GM12878 (cell line): ENCODE results near the gene CNIH1. TPM values are rescaled to one million over a fixed set of nuclear protein-coding genes. Genes with fewer than 3 reads are reported as not detected.

Source experiments
- ATAC-seq: fragments of 200-7000 bp; cut with Tn5 transposase; 3 replicates; pipeline ENCODE4 v1.9.1; 2020; ENCODE audit warnings: mild to moderate bottlenecking, moderate library complexity
- BruUV-seq: library from RNA; stranded (reverse); fragments of 400-500 nt; replicated peaks from 2 replicates; lab custom pipeline; 2021; lab: Mats Ljungman, UMichigan
- CTCF ChIA-PET: fragments of 300-600 bp; sonication (Branson Sonifier 250); formaldehyde crosslinking; extraction: SDS; loops from one replicate; lab custom pipeline; 2021; ENCODE audit warnings: inconsistent platforms; lab: Yijun Ruan, JAX
- POLR2A ChIA-PET: fragments of 350-600 bp; formaldehyde crosslinking; extraction: SDS; loops from one replicate; lab custom pipeline; 2021; ENCODE audit warnings: inconsistent platforms; lab: Charles Lee
- RAD21 ChIA-PET: fragments of 300-600 bp; sonication (Branson Sonifier 250); formaldehyde crosslinking; loops from one replicate; lab custom pipeline; 2023; ENCODE audit warnings: antibody characterized with exemption; ENCODE audit not compliant: unreplicated experiment; lab: Charles Lee
- SMC1A ChIA-PET: fragments of 300-600 bp; sonication (Branson Sonifier 250); formaldehyde crosslinking; loops from one replicate; lab custom pipeline; 2023; ENCODE audit not compliant: unreplicated experiment, uncharacterized antibody; lab: Charles Lee
- DNase-seq: peaks from one replicate; pipeline ENCODE4 v3.0.0-alpha.2; 2011; ENCODE audit warnings: low read depth, low spot score
- FAIRE-seq: peaks from 3 replicates; lab custom pipeline; 2011; peaks lifted over from hg19 to GRCh38; lab: Jason Lieb, UNC
- H2AFZ ChIP-seq: 2 replicates; pipeline ENCODE4 v1.6.0; 2011; ENCODE audit warnings: low read depth, low read length, control low read depth; ENCODE audit not compliant: control insufficient read depth
- H3K27ac ChIP-seq: 2 replicates; pipeline ENCODE4 v1.5.1; 2011; ENCODE audit warnings: control low read depth; ENCODE audit not compliant: control insufficient read depth, insufficient read depth
- H3K27me3 ChIP-seq, 2 experiments: replicated peaks in 1 of 2; 2 replicates each; pipeline versions ENCODE4 v1.6.0 to v1.6.1; 2011; ENCODE audit warnings: low read length in 1 of 2; ENCODE audit not compliant: control insufficient read depth in 2 of 2, insufficient read depth in 2 of 2
- H3K36me3 ChIP-seq, 2 experiments: 2 replicates each; pipeline ENCODE4 v1.5.1; 2011; ENCODE audit warnings: low read length in 1 of 2; ENCODE audit not compliant: control insufficient read depth in 2 of 2, insufficient read depth in 2 of 2
- H3K4me1 ChIP-seq: 2 replicates; pipeline ENCODE4 v1.6.1; 2011; ENCODE audit warnings: mild to moderate bottlenecking, low read length, moderate library complexity, mixed read lengths; ENCODE audit not compliant: control insufficient read depth, insufficient read depth
- H3K4me2 ChIP-seq: 2 replicates; pipeline ENCODE4 v1.6.0; 2011; ENCODE audit warnings: control low read depth; ENCODE audit not compliant: control insufficient read depth, insufficient read depth
- H3K4me3 ChIP-seq: fragments of 200-600 bp; sonication (generic); 2 replicates; pipeline ENCODE4 v1.5.1; 2016
- H3K79me2 ChIP-seq: 2 replicates; pipeline ENCODE4 v1.6.0; 2011; ENCODE audit warnings: low read length; ENCODE audit not compliant: control insufficient read depth, insufficient read depth
- H3K9ac ChIP-seq: 2 replicates; pipeline ENCODE4 v1.8.0; 2011; ENCODE audit warnings: low read length, control low read depth, mixed read lengths; ENCODE audit not compliant: control insufficient read depth, insufficient read depth
- H3K9me3 ChIP-seq: replicated peaks from 3 replicates; pipeline ENCODE4 v1.5.1; 2011; ENCODE audit warnings: mild to moderate bottlenecking, low read length; ENCODE audit not compliant: control insufficient read depth, insufficient read depth
- H4K20me1 ChIP-seq: 2 replicates; pipeline ENCODE4 v1.6.0; 2011; ENCODE audit not compliant: control insufficient read depth, insufficient read depth
- BACH1 ChIP-seq: fragments of 450-650 bp; IDR thresholded peaks from 2 replicates; pipeline ENCODE4 v1.6.1; 2017; ENCODE audit warnings: mild to moderate bottlenecking, borderline replicate concordance
- CBFB ChIP-seq: IDR thresholded peaks from 2 replicates; pipeline ENCODE4 v1.6.1; 2016; ENCODE audit warnings: antibody characterized with exemption, low read depth
- CREM ChIP-seq: IDR thresholded peaks from 2 replicates; pipeline ENCODE4 v1.6.1; 2014; ENCODE audit warnings: antibody characterized with exemption, low read depth
- EP300 ChIP-seq, 2 experiments: fragments of 150-350 bp in 1 of 2; IDR thresholded peaks; 2 replicates each; pipeline ENCODE4 v1.6.1; 2011 to 2012; ENCODE audit warnings: low read depth in 2 of 2, low read length in 2 of 2, borderline replicate concordance in 1 of 2, improper control_type of control experiment in 1 of 2, inconsistent platforms in 1 of 2; ENCODE audit not compliant: control insufficient read depth in 1 of 2
- KDM1A ChIP-seq: fragments of 200-600 bp; sonication (generic); IDR thresholded peaks from 2 replicates; pipeline ENCODE4 v1.6.1; 2016; ENCODE audit warnings: borderline replicate concordance
- MYC ChIP-seq: IDR thresholded peaks from 2 replicates; pipeline ENCODE4 v1.6.1; 2011; ENCODE audit warnings: mild to moderate bottlenecking, low read length, moderate library complexity, inconsistent platforms; ENCODE audit not compliant: insufficient read depth, insufficient replicate concordance, insufficient read length, severe bottlenecking
- NRF1 ChIP-seq: conservative IDR thresholded peaks from 2 replicates; pipeline ENCODE4 v1.6.1; 2011; ENCODE audit warnings: mild to moderate bottlenecking, low read depth, low read length, improper control_type of control experiment
- SMC3 ChIP-seq: IDR thresholded peaks from 2 replicates; pipeline ENCODE4 v1.6.1; 2011; ENCODE audit warnings: low read length, improper control_type of control experiment, borderline replicate concordance
- SRF ChIP-seq, 2 experiments: IDR thresholded peaks; 2 replicates each; pipeline ENCODE4 v1.6.1; 2011; ENCODE audit warnings: low read depth in 2 of 2, low read length in 2 of 2, mild to moderate bottlenecking in 1 of 2, moderate library complexity in 1 of 2
- WGBS: methylation state at CpG from one replicate; pipeline ENCODE4 v1.1.6; 2016; ENCODE audit warnings: low lambda C conversion rate; ENCODE audit not compliant: insufficient replicate concordance, insufficient coverage; ENCODE audit errors: missing lambda C conversion rate; 5-methylcytosine and 5-hydroxymethylcytosine counted together
- in situ Hi-C: fragments of 300-500 bp; cut with MboI; formaldehyde crosslinking; loops from 9 replicates; pipeline ENCODE4 v1.14.3; 2018; ENCODE audit warnings: mixed read lengths
- intact Hi-C: fragments of 100-400 bp; cut with micrococcal nuclease; formaldehyde crosslinking; loops from one replicate; pipeline ENCODE4 v1.14.2; 2022; ENCODE audit not compliant: unreplicated experiment
- polyA plus RNA-seq, 11 experiments: library from polyadenylated mRNA; depleted of rRNA in 4 of 11; unstranded in 6 of 11; stranded (reverse) in 5 of 11; fragments of >200 nt; fragmentation: Nextera tagmentation in 4 of 11; fragmentation: Illumina TruSeq in 1 of 11; extraction: Ambion mirVana in 4 of 11; extraction: Trizol in 1 of 11; gene quantifications; 1 replicate in 1 of 11; 2 replicates in 10 of 11; pipeline versions ENCODE4 v1.2.1 to v1.2.3, GENCODE V29; 2011 to 2016; ENCODE audit warnings: inconsistent platforms in 2 of 11, missing spikeins in 2 of 11, low read depth in 1 of 11
- total RNA-seq, 4 experiments: library from RNA; depleted of rRNA in 3 of 4; stranded (reverse); fragments of >200 nt in 3 of 4; fragmentation: Illumina TruSeq in 1 of 4; extraction: Trizol in 1 of 4; gene quantifications; 2 replicates each; pipeline versions ENCODE4 v1.2.1 to v1.2.3, GENCODE V29; 2013 to 2021
- TF ChIP-seq, protein P1 (sequence below): IDR thresholded peaks from 2 replicates; pipeline ENCODE4 v1.6.1; 2011; ENCODE audit warnings: mild to moderate bottlenecking, low read depth, low read length, moderate library complexity; ENCODE audit not compliant: insufficient replicate concordance
- TF ChIP-seq, protein P2 (sequence below): IDR thresholded peaks from 2 replicates; pipeline ENCODE4 v1.6.1; 2012; ENCODE audit warnings: low read length, inconsistent platforms
- TF ChIP-seq, protein P3 (sequence below): IDR thresholded peaks from 2 replicates; pipeline ENCODE4 v1.6.1; 2011; ENCODE audit warnings: low read depth, mild to moderate bottlenecking, low read length, moderate library complexity, borderline replicate concordance; ENCODE audit errors: extremely low read depth
- TF ChIP-seq, protein P4 (sequence below): IDR thresholded peaks from 2 replicates; pipeline ENCODE4 v1.6.1; 2011; ENCODE audit warnings: borderline replicate concordance, low read depth, mild to moderate bottlenecking, moderate library complexity, low read length; ENCODE audit not compliant: insufficient read depth, poor library complexity, severe bottlenecking
- TF ChIP-seq, protein P5 (sequence below): fragments of 450-650 bp; IDR thresholded peaks from 2 replicates; pipeline ENCODE4 v1.6.1; 2017; ENCODE audit warnings: borderline replicate concordance

CNIH1 gene
- total and polyA plus RNA-seq, 10 of the 15 experiments (the other 5 are each of a cell fraction or from before 2014, with no cell fraction given) = 48.9 to 274 (median 110) TPM

DNA sequence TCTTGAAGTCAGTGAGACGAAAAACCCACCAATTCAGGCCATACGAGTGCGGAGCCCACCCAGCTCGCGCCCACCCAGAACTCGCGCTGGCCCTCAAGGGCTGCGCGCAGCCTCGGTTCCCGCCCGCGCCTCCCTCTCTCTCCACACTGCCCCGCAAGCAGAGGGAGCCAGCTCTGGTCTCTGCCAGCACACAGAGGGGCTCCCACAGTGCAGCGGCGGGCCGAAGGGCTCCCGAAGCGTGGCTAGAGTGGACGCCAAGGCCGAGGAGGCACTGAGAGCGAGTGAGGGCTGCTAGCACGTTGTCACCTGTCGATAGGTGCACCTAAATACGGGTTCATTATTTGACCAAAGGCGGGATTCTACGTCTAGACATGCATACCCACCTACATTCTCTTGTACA, 46.6 kb downstream of the CNIH1 start:
- Histone ChIP-seq H3K9ac (no peak overlapping the region), H2AFZ (no peak overlapping the region), H3K4me3 (no peak overlapping the region), H3K27me3 (no peaks in the 10 kb centered on the region), H3K27ac (no peak overlapping the region), H3K4me1 (no peaks in the 10 kb centered on the region), H4K20me1 (no peaks in the 10 kb centered on the region), H3K4me2 (no peak overlapping the region), H3K36me3 (no peaks in the 10 kb centered on the region), H3K79me2 (peaks cover 17% of the 10 kb centered on the region), H3K9me3 (no peaks in the 10 kb centered on the region)
- WGBS = 92% methylated on average over 27 of the region's 27 CpGs
- BruUV-seq = no TSS peak
- ChIA-PET RAD21 (interaction anchor here (4.1 kb wide), 1 partner anchor 92 kb away, joined by 16 read pairs; no protein-coding TSS in a partner anchor), CTCF (interaction anchor here (0.7 kb wide), 1 partner anchor 13 kb away, joined by 3 read pairs; no protein-coding TSS in a partner anchor), SMC1A (interaction anchor here (1.2 kb wide), 1 partner anchor 92 kb away, joined by 3 read pairs; no protein-coding TSS in a partner anchor), POLR2A (no interaction called here)
- intact Hi-C loops (no loop called here), in situ Hi-C loops (no loop called here)
- FAIRE-seq (no peak), DNase-seq (no peak), ATAC-seq (no peak)
- no peak for TF ChIP-seq CREM
- TF ChIP-seq, protein P1, sequence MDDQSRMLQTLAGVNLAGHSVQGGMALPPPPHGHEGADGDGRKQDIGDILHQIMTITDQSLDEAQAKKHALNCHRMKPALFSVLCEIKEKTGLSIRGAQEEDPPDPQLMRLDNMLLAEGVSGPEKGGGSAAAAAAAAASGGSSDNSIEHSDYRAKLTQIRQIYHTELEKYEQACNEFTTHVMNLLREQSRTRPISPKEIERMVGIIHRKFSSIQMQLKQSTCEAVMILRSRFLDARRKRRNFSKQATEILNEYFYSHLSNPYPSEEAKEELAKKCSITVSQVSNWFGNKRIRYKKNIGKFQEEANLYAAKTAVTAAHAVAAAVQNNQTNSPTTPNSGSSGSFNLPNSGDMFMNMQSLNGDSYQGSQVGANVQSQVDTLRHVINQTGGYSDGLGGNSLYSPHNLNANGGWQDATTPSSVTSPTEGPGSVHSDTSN = no peak
- TF ChIP-seq, protein P2, sequence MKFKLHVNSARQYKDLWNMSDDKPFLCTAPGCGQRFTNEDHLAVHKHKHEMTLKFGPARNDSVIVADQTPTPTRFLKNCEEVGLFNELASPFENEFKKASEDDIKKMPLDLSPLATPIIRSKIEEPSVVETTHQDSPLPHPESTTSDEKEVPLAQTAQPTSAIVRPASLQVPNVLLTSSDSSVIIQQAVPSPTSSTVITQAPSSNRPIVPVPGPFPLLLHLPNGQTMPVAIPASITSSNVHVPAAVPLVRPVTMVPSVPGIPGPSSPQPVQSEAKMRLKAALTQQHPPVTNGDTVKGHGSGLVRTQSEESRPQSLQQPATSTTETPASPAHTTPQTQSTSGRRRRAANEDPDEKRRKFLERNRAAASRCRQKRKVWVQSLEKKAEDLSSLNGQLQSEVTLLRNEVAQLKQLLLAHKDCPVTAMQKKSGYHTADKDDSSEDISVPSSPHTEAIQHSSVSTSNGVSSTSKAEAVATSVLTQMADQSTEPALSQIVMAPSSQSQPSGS = no peak
- TF ChIP-seq MYC = no peak
- TF ChIP-seq NRF1 = no peak
- no peak for TF ChIP-seq BACH1
- no peak for TF ChIP-seq SRF (IDR thresholded peaks at IDR 0.05; ENCODE audit: low read depth in 2 of 2, low read length in 2 of 2)
- TF ChIP-seq SMC3 = no peak
- TF ChIP-seq CBFB = no peak
- TF ChIP-seq EP300 (IDR thresholded peaks at IDR 0.05; ENCODE audit: borderline replicate concordance in 1 of 2, control insufficient read depth in 1 of 2, low read depth in 2 of 2, low read length in 2 of 2) = no peak
- TF ChIP-seq, protein P3, sequence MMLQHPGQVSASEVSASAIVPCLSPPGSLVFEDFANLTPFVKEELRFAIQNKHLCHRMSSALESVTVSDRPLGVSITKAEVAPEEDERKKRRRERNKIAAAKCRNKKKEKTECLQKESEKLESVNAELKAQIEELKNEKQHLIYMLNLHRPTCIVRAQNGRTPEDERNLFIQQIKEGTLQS = no peak
- no peak for TF ChIP-seq KDM1A
- TF ChIP-seq, protein P4, sequence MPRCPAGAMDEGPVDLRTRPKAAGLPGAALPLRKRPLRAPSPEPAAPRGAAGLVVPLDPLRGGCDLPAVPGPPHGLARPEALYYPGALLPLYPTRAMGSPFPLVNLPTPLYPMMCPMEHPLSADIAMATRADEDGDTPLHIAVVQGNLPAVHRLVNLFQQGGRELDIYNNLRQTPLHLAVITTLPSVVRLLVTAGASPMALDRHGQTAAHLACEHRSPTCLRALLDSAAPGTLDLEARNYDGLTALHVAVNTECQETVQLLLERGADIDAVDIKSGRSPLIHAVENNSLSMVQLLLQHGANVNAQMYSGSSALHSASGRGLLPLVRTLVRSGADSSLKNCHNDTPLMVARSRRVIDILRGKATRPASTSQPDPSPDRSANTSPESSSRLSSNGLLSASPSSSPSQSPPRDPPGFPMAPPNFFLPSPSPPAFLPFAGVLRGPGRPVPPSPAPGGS = no peak
- TF ChIP-seq, protein P5, sequence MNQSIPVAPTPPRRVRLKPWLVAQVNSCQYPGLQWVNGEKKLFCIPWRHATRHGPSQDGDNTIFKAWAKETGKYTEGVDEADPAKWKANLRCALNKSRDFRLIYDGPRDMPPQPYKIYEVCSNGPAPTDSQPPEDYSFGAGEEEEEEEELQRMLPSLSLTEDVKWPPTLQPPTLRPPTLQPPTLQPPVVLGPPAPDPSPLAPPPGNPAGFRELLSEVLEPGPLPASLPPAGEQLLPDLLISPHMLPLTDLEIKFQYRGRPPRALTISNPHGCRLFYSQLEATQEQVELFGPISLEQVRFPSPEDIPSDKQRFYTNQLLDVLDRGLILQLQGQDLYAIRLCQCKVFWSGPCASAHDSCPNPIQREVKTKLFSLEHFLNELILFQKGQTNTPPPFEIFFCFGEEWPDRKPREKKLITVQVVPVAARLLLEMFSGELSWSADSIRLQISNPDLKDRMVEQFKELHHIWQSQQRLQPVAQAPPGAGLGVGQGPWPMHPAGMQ = no peak
